T-cell (primary cell): ENCODE results near the gene NAP1L1. TPM values are rescaled to one million over a fixed set of nuclear protein-coding genes. Genes with fewer than 3 reads are reported as not detected.
A peak's percentile ranks its signal among the peaks of the same experiment; 100 is the strongest.

ENCODE experiments used
- ATAC-seq, 4 experiments: fragments of 200-7000 bp in 3 of 4; fragments of 150-1000 bp in 1 of 4; cut with Tn5 transposase; replicated peaks in 1 of 4; 1 replicate in 3 of 4; 2 replicates in 1 of 4; pipeline ENCODE4 v1.10.0; 2021; ENCODE audit warnings: moderate library complexity in 3 of 4, mild to moderate bottlenecking in 2 of 4, moderate number of reproducible peaks in 1 of 4
- CTCF ChIA-PET, 2 donors: fragments of 300-600 bp; sonication (Branson Sonifier 250); formaldehyde crosslinking; loops; one replicate each; lab custom pipeline; 2022; ENCODE audit warnings: antibody characterized with exemption in 2 of 2; lab: Charles Lee
- POLR2A ChIA-PET, 2 donors: fragments of 300-600 bp; sonication (Branson Sonifier 250); formaldehyde crosslinking; loops; one replicate each; lab custom pipeline; 2022; ENCODE audit warnings: antibody characterized with exemption in 2 of 2; lab: Charles Lee
- DNase-seq, 35 experiments: peaks; one replicate each; pipeline versions ENCODE4 v3.0.0 to v3.0.0-alpha.2; 2013 to 2023
- H3K27ac ChIP-seq: one replicate; pipeline ENCODE4 v1.5.1; 2013; ENCODE audit warnings: low read length
- H3K27me3 ChIP-seq, 2 experiments: replicated peaks in 1 of 2; 1 replicate in 1 of 2; 2 replicates in 1 of 2; pipeline versions ENCODE4 v1.6.1 to v1.7.0; 2013; ENCODE audit warnings: low read length in 1 of 2, mixed read lengths in 1 of 2; ENCODE audit not compliant: control insufficient read depth in 2 of 2, insufficient read depth in 2 of 2; ENCODE audit errors: extremely low read depth in 1 of 2
- H3K36me3 ChIP-seq, 2 donors: 1 replicate in 1 of 2; 2 replicates in 1 of 2; pipeline versions ENCODE4 v1.6.1 to v1.7.0; 2013; ENCODE audit warnings: low read length in 1 of 2; ENCODE audit not compliant: control insufficient read depth in 2 of 2, insufficient read depth in 1 of 2; ENCODE audit errors: extremely low read depth in 1 of 2
- H3K4me1 ChIP-seq, 2 experiments: 1 replicate in 1 of 2; 2 replicates in 1 of 2; pipeline versions ENCODE4 v1.6.1 to v1.7.0; 2013; ENCODE audit warnings: low read length in 2 of 2, mixed read lengths in 1 of 2; ENCODE audit not compliant: insufficient read depth in 2 of 2, control insufficient read depth in 1 of 2; ENCODE audit errors: extremely low read depth in 1 of 2
- H3K4me3 ChIP-seq, 2 donors: 1 replicate in 1 of 2; 2 replicates in 1 of 2; pipeline versions ENCODE4 v1.5.1 to v1.7.0; 2013; ENCODE audit warnings: mild to moderate bottlenecking in 2 of 2, low read length in 1 of 2, moderate library complexity in 1 of 2; ENCODE audit not compliant: control insufficient read depth in 1 of 2; ENCODE audit errors: extremely low read depth in 1 of 2
- H3K9me3 ChIP-seq: 2 replicates; pipeline ENCODE4 v1.7.0; 2013
- H3K27ac Mint-ChIP-seq, 2 donors: one replicate each; pipeline ENCODE4 v1.8.0; 2020 to 2021; ENCODE audit warnings: mild to moderate bottlenecking in 2 of 2, mixed read lengths in 2 of 2
- H3K27me3 Mint-ChIP-seq, 2 donors: one replicate each; pipeline ENCODE4 v1.8.0; 2021 to 2022; ENCODE audit warnings: mixed read lengths in 2 of 2
- H3K36me3 Mint-ChIP-seq: one replicate; pipeline ENCODE4 v1.8.0; 2021; ENCODE audit warnings: mixed read lengths
- H3K4me1 Mint-ChIP-seq, 3 donors: one replicate each; pipeline ENCODE4 v1.8.0; 2020 to 2022; ENCODE audit warnings: mixed read lengths in 3 of 3, mild to moderate bottlenecking in 1 of 3
- H3K4me3 Mint-ChIP-seq, 3 donors: one replicate each; pipeline ENCODE4 v1.8.0; 2020 to 2022; ENCODE audit warnings: mild to moderate bottlenecking in 3 of 3, mixed read lengths in 3 of 3, moderate library complexity in 3 of 3
- H3K9me3 Mint-ChIP-seq, 3 donors: one replicate each; pipeline ENCODE4 v1.8.0; 2020 to 2022; ENCODE audit warnings: mixed read lengths in 3 of 3
- WGBS: methylation state at CpG from one replicate; pipeline ENCODE4 v1.1.5; 2013; ENCODE audit warnings: missing lambda C conversion rate; ENCODE audit not compliant: insufficient coverage; 5-methylcytosine and 5-hydroxymethylcytosine counted together
- total RNA-seq, 35 experiments: library from RNA in 6 of 35; stranded (reverse) in 6 of 35; fragments of 120-200 nt in 1 of 35; gene quantifications; one replicate each; pipeline versions ENCODE4 v1.2.1 to v1.2.4 and lab custom pipeline; 2013 to 2026

Gene NAP1L1
- total RNA-seq, 5 donors from 2014 or later (not counting 1 experiment from before 2014, with no cell fraction given): 523 to 643 (median 591) TPM

DNA sequence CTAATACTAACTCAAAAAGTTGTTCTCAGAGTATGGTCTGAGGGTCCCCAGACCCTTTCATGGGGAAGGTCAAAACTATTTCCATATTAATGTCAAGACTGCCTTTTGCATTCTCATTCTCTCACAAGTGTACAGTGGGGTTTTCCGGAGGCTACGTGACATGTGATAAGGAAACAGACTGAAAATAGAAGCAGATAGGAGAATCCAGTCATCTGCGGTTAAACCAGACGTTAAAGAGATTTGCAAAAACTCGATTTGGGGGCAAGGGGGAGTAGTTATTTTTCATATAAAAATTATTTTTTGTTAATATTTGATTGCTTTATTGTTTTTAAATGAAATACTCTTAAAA, 1.0 kb upstream of the NAP1L1 start:
- H3K27me3 Mint-ChIP-seq: no peaks in the 10 kb centered on the region
- ChIA-PET POLR2A (no interaction called here), CTCF (interaction anchor here in 1 of 2 donors (1.0 kb wide), 1 partner anchor 501 kb away, joined by 4 read pairs; no protein-coding TSS in a partner anchor)
- H3K36me3 Mint-ChIP-seq: peaks cover 5% of the 10 kb centered on the region
- no peak for ATAC-seq
- peaks cover 15 to 18% of the 10 kb centered on the region in 2 experiments for H3K4me1 ChIP-seq
- H3K9me3 ChIP-seq: no peaks in the 10 kb centered on the region
- H3K27me3 ChIP-seq: no peaks in the 10 kb centered on the region
- no peaks in the 10 kb centered on the region for H3K9me3 Mint-ChIP-seq
- H3K4me3 Mint-ChIP-seq: peak overlapping the region; percentile 96 to 98 (median 97)
- H3K4me3 ChIP-seq: peak overlapping the region; percentile 77 to 83
- H3K27ac ChIP-seq: peak overlapping the region; percentile 99
- WGBS: no CpG with 5 or more reads among the region's 5 CpGs
- no peaks in the 10 kb centered on the region for H3K36me3 ChIP-seq
- peak in 20 of 35 experiments; percentile 2 to 80 (median 20) for DNase-seq
- peaks cover 45 to 52% (median 49%) of the 10 kb centered on the region in 3 donors for H3K4me1 Mint-ChIP-seq
- peak overlapping the region; percentile 96 to 99 for H3K27ac Mint-ChIP-seq

DNA sequence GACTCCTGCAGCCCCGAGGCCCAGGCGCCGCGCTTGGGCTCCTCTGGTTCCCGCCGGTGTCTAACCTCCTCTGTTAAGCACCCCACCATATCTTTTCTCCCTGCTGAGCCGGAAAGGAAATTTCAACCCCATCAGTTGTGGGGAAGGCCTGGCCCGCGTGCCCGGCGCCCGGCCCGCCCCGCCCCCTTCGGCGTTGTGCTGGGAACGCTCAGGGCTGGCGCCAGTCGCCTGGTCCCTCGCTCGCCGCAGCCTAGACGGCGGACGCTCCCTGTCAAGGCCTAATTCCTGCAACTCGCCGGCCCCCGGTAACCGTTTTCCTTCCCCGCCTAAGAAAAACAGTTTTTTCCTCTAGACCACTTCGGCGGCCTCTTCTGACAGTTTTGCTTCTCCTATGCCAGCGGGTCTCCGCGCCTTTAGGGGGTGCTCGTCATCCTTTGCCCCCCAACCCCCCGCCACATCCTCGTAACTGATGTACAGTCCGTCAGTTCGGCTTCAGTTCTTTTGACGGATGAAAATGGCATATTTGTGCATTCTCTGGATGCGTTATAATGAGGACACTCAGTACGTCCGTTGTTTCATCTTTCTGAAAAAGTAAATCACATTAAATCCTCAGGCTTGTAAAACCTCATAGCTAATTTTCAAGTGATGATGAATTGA, 506 bp upstream of the NAP1L1 start:
- Histone ChIP-seq H3K36me3 (no peaks in the 10 kb centered on the region), H3K4me1 (peaks cover 15 to 18% of the 10 kb centered on the region in 2 experiments), H3K9me3 (no peaks in the 10 kb centered on the region), H3K4me3 (peak overlapping the region; percentile 77 to 83), H3K27me3 (no peaks in the 10 kb centered on the region), H3K27ac (peak overlapping the region; percentile 99)
- ChIA-PET POLR2A (no interaction called here), CTCF (interaction anchor here in 1 of 2 donors (1.0 kb wide), 1 partner anchor 501 kb away, joined by 4 read pairs; no protein-coding TSS in a partner anchor)
- Mint-ChIP-seq H3K4me3 (peak overlapping the region; percentile 96 to 98 (median 97)), H3K27me3 (no peaks in the 10 kb centered on the region), H3K4me1 (peaks cover 49 to 56% (median 53%) of the 10 kb centered on the region in 3 donors), H3K9me3 (no peaks in the 10 kb centered on the region), H3K36me3 (peaks cover 8% of the 10 kb centered on the region), H3K27ac (peak overlapping the region; percentile 99)
- peak; percentile 44 to 50 (median 46) for ATAC-seq
- 0% methylated on average over 34 of the region's 44 CpGs for WGBS
- DNase-seq: peak in 27 of 35 experiments; percentile 8 to 62 (median 43)

DNA sequence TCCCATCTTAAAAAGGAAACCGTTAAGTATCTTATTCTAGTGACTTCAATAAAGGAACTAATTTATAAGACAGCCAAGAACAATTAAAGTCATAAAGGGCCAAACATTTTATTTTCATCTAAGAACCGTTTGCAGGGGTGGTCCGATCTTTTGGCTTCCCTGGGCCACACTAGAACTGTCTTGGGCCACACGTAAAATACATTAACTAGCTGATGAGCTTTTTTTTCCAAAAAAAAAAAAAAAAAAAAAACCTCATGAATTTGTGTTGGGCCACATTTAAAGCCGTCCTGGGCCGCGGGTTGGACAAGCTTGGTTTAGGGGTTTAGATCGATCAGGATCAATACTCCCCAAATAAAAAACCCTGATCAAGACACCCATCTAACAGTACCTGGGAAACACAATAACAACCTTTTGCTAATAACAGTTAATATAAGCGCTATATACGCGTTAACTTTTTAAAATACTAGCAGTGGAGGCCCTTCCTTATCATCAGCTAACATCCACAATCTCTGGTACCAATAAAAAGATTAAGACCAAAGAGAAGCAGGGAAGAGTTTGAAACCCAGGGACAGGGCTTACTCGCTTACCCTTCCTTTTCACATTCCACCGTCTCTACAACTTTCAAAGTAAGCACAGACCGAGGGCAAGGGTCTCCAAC, 1.1 kb downstream of the NAP1L1 start:
- H3K4me3 ChIP-seq: peak overlapping the region; percentile 77 to 83
- Mint-ChIP-seq H3K27ac (peak overlapping the region; percentile 86 to 89), H3K27me3 (no peaks in the 10 kb centered on the region), H3K4me3 (peak overlapping the region; percentile 96 to 98 (median 97)), H3K9me3 (peaks cover 0 to 7% (median 0%) of the 10 kb centered on the region in 3 donors), H3K36me3 (peaks cover 21% of the 10 kb centered on the region), H3K4me1 (peaks cover 63 to 72% (median 68%) of the 10 kb centered on the region in 3 donors)
- DNase-seq (no peak), ATAC-seq (no peak)
- H3K27ac ChIP-seq: peak overlapping the region; percentile 99
- ChIA-PET POLR2A (interaction anchor here (0.5 to 1.1 kb wide), 22 partner anchors 9 to 882 kb away, joined by 3 to 11 read pairs (median 4); partner anchors contain the start of gene KRR1 (in 1 of the 2)), CTCF (interaction anchor here (0.6 to 1.2 kb wide), 5 partner anchors 17 to 556 kb away, joined by 3 to 4 read pairs (median 3); no protein-coding TSS in a partner anchor)
- 0% methylated on average over 2 of the region's 14 CpGs for WGBS
- peaks cover 0 to 3% of the 10 kb centered on the region in 2 donors for H3K36me3 ChIP-seq
- H3K4me1 ChIP-seq: peaks cover 16 to 21% of the 10 kb centered on the region in 2 experiments
- H3K9me3 ChIP-seq: peaks cover 3% of the 10 kb centered on the region
- no peaks in the 10 kb centered on the region for H3K27me3 ChIP-seq

DNA sequence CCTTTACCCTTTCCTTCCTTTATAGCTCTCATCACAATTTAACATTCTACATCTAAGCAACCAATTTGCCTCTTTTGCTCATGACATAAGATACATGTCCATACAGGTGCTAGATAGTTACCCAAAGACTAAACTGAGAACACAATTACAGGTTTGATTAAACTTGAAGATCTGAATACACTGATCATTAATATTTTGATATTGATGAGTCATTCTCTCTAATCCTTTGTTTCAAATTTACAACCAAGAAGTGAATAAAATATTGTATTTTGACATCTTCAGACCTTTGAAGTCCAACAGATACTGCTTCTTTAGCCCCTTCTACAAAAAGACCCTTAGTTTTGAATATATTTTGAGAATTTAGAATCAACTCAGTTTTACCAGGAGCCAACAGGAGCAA, 2.6 kb downstream of the NAP1L1 start:
- Histone ChIP-seq H3K27ac (no peak overlapping the region), H3K27me3 (no peaks in the 10 kb centered on the region), H3K36me3 (peaks cover 0 to 3% of the 10 kb centered on the region in 2 donors), H3K9me3 (peaks cover 3% of the 10 kb centered on the region), H3K4me3 (no peak overlapping the region), H3K4me1 (peaks cover 17 to 21% of the 10 kb centered on the region in 2 experiments)
- H3K4me1 Mint-ChIP-seq: peaks cover 75 to 83% (median 76%) of the 10 kb centered on the region in 3 donors
- H3K27ac Mint-ChIP-seq: no peak overlapping the region
- ChIA-PET POLR2A (interaction anchor here in 1 of 2 donors (2.5 kb wide), 1 partner anchor 10 kb away, joined by 10 read pairs; no protein-coding TSS in a partner anchor), CTCF (interaction anchor here in 1 of 2 donors (0.6 kb wide), 2 partner anchors 15 to 101 kb away, joined by 3 read pairs; no protein-coding TSS in a partner anchor)
- peaks cover 0 to 9% (median 0%) of the 10 kb centered on the region in 3 donors for H3K9me3 Mint-ChIP-seq
- ATAC-seq: no peak
- peaks cover 24% of the 10 kb centered on the region for H3K36me3 Mint-ChIP-seq
- H3K27me3 Mint-ChIP-seq: no peaks in the 10 kb centered on the region
- DNase-seq: no peak
- H3K4me3 Mint-ChIP-seq: peak overlapping the region; percentile 1 to 96 (median 19)

DNA sequence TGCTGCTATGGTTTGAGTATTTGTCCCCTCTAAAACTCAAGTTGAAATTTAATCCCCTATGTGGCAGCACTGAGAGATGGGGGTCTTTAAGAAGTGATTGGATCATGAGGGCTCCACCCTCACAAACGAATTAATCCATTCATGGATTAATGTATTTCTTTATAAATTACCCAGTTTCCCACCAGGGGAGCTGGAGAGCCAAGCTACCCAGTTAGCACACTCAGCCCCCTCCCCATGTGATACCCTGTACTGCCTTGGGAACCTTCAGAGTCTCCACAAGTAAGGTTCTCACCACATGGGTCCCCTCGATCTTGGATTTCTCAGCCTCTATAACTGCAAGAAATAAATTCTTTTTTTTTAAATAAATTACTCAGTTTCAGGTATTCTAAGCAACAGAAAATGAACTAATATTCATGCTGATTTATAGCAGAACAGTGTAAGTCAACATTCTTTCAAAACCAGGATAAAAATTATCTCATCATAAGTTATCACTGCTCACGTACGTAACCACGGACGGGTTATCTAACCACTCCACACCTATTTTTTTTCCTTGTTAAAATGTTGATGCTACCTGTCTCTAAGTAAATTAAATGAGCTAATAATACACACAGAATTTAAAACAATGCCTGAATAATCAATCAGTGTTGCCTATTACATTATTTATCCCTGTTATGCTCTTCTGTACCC, 3.6 kb downstream of the NAP1L1 start:
- Mint-ChIP-seq H3K4me3 (peak overlapping the region in 1 of 3 donors; percentile 13), H3K27me3 (no peaks in the 10 kb centered on the region), H3K36me3 (peaks cover 24% of the 10 kb centered on the region), H3K9me3 (peaks cover 0 to 9% (median 0%) of the 10 kb centered on the region in 3 donors), H3K4me1 (peaks cover 78 to 85% (median 78%) of the 10 kb centered on the region in 3 donors), H3K27ac (no peak overlapping the region)
- Histone ChIP-seq H3K4me1 (peaks cover 17 to 21% of the 10 kb centered on the region in 2 experiments), H3K4me3 (no peak overlapping the region), H3K27ac (no peak overlapping the region), H3K9me3 (peaks cover 3% of the 10 kb centered on the region), H3K36me3 (peaks cover 0 to 3% of the 10 kb centered on the region in 2 donors), H3K27me3 (no peaks in the 10 kb centered on the region)
- ChIA-PET CTCF (interaction anchor here (0.5 to 0.8 kb wide), 3 partner anchors 53 to 466 kb away, joined by 3 read pairs; no protein-coding TSS in a partner anchor), POLR2A (interaction anchor here in 1 of 2 donors (0.9 to 2.5 kb wide), 3 partner anchors 9 to 569 kb away, joined by 4 to 10 read pairs (median 6); no protein-coding TSS in a partner anchor)
- ATAC-seq: no peak
- DNase-seq: peak in 6 of 35 experiments; percentile 3 to 36 (median 9)
- no CpG with 5 or more reads among the region's 6 CpGs for WGBS
